GM18858 (cell line): ENCODE results near the gene STK38.
"Not testable (repeated sequence)": the region's sequence is repeated elsewhere in the genome, so short reads cannot be mapped to it uniquely, and the experiment has no call there.

Source experiments
- ATAC-seq: cut with Tn5 transposase; IDR thresholded peaks from one replicate; pipeline ENCODE4 v1.9.1; 2021; ENCODE audit not compliant: unreplicated experiment

Gene STK38

GRCh38 chr6:36546920-36547645 lies at the start of gene STK38:
TSS of gene STK38 (minus strand) at chr6:36547479. CDS start at chr6:36540202, 7,277 bp downstream.
- ATAC-seq = no peak

- ATAC-seq = no peak
These were observed 49.1 kb upstream of the STK38 start for GRCh38 chr6:36596356-36596755.

DNA sequence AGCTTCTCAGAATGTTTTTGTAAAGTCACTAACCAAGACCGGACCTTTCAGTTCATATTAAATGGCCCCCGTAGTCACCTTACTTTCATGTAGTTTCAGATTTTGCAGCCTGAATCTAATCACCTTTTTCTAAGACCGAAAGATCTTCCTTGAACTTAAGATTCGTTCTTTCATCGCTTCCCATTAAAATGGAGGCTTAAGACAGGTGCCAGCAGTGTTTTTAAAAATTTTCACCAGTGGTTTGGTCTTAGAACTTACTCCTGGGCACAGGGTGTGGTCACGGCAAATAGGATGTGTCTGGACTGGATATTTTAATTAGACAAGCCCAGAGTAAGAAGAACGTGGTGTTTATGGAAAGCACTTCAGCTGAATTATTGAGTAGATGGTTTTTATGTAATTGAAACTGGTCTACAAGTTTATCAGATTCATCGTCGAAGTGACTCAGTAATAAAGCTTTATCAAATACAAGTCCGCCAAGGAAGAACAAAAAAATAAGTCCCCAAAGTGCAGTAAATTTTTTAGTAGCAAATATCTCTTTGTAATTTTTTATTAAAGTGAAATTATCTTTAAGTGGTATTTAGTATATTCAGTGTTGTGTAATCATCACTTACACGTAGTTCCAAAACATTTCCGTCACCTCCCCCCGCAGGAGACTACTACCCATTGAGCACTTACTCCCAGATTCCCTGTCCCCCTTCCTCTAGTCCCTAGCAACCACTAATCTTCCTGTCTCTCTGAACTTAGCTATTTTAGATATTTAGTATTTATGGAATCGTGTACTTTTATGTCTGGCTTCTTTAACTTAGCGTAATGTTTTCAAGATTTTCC lies 47.8 kb upstream of the STK38 start:
- no peak for ATAC-seq

GRCh38 chr6:36594029-36594815 lies 46.9 kb upstream of the STK38 start, which contains the start of gene SRSF3:
TSS of gene SRSF3 (plus strand) at chr6:36594362. CDS start at chr6:36596763, 2,401 bp downstream.
- peak; percentile 71 for ATAC-seq

DNA sequence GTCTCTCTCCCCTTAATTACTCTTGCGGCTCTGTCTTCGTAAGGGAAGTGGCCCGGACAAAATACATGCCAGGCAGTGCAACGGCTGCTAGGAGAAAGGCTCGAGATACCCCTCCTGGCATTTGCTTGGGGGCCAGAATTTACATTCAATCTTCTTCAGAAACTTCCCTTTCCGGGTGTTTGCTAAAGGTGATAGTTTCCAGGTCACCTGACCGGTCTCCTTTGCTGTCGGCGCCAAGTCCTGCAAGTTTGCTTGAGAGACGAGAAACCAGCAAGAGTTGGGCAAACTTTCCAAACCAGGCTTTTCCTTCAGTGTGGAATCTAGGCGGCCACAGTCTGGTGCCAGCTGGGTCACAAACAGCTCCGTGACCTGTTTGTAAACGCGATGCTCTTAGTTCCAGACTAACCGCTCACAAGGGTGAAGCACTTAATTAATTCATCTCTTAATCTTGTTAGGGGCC lies 46.3 kb upstream of the STK38 start:
- peak; percentile 4 for ATAC-seq

DNA sequence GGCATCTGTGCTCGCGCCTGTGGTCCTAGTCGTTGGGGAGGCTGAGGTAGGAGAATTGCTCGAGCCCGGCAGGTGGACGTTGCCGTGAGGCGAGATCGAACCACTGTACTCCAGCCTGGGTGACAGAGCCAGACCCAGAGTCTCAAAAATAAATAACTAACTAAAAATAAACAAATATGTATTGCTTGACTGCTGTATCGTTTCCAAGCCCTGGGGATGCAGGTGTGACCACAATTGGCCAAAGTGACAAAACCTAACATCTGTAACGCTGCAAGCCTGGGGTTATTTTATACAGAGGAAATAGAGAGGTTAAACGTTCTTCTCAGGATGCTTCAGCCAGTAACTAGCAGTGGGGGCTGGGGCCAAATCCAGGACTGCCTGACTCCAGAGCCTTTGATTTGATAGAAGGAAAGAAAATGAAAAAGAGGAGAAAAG lies 45.0 kb upstream of the STK38 start:
- no peak for ATAC-seq

DNA sequence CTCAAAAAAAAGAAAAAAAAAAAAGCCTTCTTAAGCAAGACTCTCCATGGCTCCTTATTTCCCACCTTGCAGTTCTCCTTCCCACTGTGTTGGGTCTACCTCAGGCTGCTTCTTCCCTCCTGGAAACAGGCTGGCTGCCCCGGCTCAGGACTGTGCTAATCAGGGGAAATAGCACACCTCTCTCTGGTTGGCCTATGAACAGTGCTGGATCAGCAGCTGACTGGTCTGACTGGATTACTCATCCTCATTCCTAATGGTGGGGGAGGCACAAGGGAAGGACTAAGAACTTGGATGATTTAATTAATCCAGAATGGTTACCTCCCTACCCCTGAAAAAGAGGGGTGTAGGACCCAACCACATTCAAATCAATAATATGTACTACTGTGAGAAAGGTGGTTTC lies 43.0 kb upstream of the STK38 start:
- no peak for ATAC-seq

DNA sequence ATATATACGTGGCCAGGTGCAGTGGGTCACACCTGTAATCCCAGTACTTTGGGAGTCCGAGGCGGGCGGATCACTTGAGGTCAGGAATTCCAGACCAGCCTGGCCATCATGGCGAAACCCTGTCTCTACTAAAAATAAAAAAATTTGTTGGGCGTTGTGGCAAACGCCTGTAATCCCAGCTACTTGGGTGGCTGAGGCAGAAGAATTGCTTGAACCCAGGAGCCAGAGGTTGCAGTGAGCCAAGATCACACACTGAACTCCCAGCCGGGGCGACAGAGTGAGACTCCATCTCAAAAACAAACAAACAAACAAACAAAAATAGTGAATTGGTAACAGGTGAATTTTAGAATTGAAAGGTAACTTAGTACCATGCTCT lies 41.7 kb upstream of the STK38 start:
- not testable (repeated sequence) for ATAC-seq

GRCh38 chr6:36586606-36587005 lies 39.3 kb upstream of the STK38 start:
- ATAC-seq = no peak

DNA sequence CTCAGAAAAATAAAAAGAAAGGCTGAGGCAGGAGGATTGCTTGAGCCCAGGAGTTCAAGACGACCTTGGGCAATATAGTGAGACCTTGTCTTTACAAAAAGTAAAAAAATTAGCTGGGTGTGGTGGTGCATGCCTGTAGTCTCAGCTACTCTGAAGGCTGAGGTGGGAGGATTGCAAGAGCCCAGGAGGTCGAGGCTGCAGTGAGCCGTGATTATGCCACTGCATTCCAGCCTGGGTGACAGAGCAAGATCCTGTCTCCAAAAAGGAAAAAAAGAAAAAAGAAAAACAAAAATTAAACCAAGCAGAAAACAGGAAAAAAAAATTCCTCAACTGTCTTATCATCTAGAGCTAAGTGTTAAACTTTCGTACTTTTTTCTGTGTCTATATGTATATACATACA lies 34.4 kb upstream of the STK38 start:
- ATAC-seq = no peak

GRCh38 chr6:36580184-36580526 lies 32.9 kb upstream of the STK38 start:
- no peak for ATAC-seq

DNA sequence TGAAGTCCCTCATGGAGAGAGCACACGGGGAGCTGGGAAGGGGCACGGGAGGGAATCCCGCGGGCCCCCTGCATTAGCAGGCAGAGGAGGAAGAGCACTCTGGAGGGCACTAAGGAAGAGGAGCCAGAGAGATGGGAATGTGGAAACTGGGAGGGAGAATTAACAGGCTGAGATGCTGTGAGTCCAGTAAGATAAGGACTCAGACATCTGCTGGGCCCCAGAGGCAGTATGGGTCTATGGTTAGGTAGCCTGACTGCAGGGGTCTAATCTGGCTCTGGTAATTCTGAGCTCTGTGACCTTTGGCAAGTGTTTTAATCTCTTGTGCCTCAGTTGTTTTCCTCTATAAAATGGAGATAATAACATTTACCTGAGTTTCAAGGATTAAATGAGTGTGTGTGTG lies 31.2 kb upstream of the STK38 start:
- ATAC-seq = no peak

DNA sequence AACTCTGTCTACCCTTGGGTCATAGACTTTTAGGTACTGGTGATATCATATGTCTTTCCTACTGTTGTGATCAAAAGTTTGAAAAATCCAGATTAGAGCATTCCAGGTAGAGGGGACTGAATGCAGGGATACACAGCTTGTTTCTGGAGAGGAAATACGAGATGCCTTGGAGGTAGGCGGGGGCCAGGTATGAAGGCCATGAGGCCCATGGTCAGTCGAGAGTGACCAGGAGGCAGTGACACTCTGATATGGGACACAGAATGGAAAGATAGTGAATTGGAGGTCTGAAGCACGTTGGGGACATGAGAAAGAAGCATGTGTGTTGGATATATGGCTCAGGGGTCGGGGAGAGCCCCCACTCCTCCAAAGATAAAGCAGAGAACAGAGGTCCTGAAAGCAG lies 30.8 kb upstream of the STK38 start:
- no peak for ATAC-seq

GRCh38 chr6:36577301-36577700 lies 30.0 kb upstream of the STK38 start:
- ATAC-seq = no peak

DNA sequence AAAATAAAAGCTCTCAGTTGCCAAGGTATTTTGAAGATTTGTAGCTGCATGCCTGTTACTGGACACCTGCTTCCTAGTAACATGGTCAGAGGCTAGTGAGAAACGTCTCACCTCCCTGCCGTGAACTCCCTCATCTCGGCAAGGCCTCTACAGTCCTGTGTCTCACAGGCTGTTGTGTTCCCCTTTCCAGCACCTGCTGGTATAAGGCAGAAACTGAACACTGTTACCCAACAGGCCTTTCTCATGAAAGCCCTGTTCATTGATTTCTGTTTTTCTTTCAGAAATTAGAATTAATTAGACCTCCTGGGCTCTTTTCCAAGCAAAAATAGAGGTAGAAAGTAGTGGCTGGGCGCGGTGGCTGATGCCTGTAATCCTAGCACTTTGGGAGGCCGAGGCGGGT lies 29.3 kb upstream of the STK38 start:
- no peak for ATAC-seq

DNA sequence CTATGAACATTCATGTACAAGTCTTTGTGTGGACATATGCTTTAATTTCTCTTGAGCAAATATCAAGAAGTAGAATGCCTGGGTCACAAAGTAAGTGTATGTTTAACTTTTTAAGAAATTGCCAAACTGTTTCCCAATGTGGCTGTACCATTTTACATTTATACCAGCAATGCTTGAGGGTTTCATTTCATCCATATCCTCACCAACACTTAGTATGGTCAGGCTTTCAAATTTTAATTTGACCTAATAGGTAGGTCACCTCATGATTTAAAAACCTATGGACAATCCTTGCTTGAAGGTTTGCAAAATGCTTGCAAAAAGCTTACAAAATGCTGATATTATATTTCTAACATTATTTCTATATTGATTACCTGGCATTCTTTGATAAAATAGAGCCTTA lies 27.4 kb upstream of the STK38 start:
- no peak for ATAC-seq

GRCh38 chr6:36572353-36573311 lies 25.4 kb upstream of the STK38 start:
- not testable (repeated sequence) for ATAC-seq

- ATAC-seq = no peak
These were observed 24.1 kb upstream of the STK38 start for GRCh38 chr6:36571122-36572043.

GRCh38 chr6:36570264-36570663 lies 23.0 kb upstream of the STK38 start:
- ATAC-seq = no peak
